Parathyroid adenoma (tissue), 2 donors: ENCODE results near the gene MYOM3.

ENCODE experiments used
- H2AFZ ChIP-seq: fragments of 300-600 bp; sonication (generic); one replicate; pipeline ENCODE4 v1.7.0; 2017; ENCODE audit warnings: antibody characterized with exemption, mild to moderate bottlenecking
- H3K27ac ChIP-seq: fragments of 300-600 bp; sonication (generic); one replicate; pipeline ENCODE4 v1.7.0; 2017
- H3K27me3 ChIP-seq: fragments of 300-600 bp; sonication (generic); one replicate; pipeline ENCODE4 v1.7.0; 2017; ENCODE audit warnings: low read length; ENCODE audit not compliant: control insufficient read depth, insufficient read depth
- H3K36me3 ChIP-seq: fragments of 300-600 bp; sonication (generic); one replicate; pipeline ENCODE4 v1.7.0; 2017; ENCODE audit warnings: low read length; ENCODE audit not compliant: control insufficient read depth, insufficient read depth
- H3K4me1 ChIP-seq: fragments of 300-600 bp; sonication (generic); one replicate; pipeline ENCODE4 v1.7.0; 2017; ENCODE audit warnings: control low read depth
- H3K4me2 ChIP-seq: fragments of 300-600 bp; sonication (generic); one replicate; pipeline ENCODE4 v1.7.0; 2017; ENCODE audit warnings: low read length
- H3K4me3 ChIP-seq: fragments of 300-600 bp; sonication (generic); one replicate; pipeline ENCODE4 v1.7.0; 2017; ENCODE audit warnings: low read depth, low read length
- H3K79me2 ChIP-seq: fragments of 300-600 bp; sonication (generic); one replicate; pipeline ENCODE4 v1.7.0; 2017; ENCODE audit warnings: control low read depth
- H3K9ac ChIP-seq: fragments of 300-600 bp; sonication (generic); one replicate; pipeline ENCODE4 v1.7.0; 2017; ENCODE audit warnings: mild to moderate bottlenecking
- H3K9me3 ChIP-seq: fragments of 300-600 bp; sonication (generic); one replicate; pipeline ENCODE4 v1.7.0; 2017; ENCODE audit warnings: low read length; ENCODE audit not compliant: control insufficient read depth
- CTCF ChIP-seq: fragments of 300-600 bp; sonication (generic); IDR thresholded peaks from one replicate; pipeline ENCODE4 v1.7.0; 2017; ENCODE audit warnings: antibody characterized with exemption, mild to moderate bottlenecking
- donor health status: primary hyperparathyroidism.

Gene MYOM3

GRCh38 chr1:24126018-24126671, 14.2 kb upstream of the MYOM3 start:
- Histone ChIP-seq H3K4me3 (no peak overlapping the region), H2AFZ (no peak overlapping the region), H3K79me2 (no peaks in the 10 kb centered on the region), H3K9ac (no peak overlapping the region), H3K4me1 (no peaks in the 10 kb centered on the region), H3K27me3 (no peaks in the 10 kb centered on the region), H3K9me3 (no peaks in the 10 kb centered on the region), H3K27ac (no peak overlapping the region), H3K4me2 (no peak overlapping the region), H3K36me3 (no peaks in the 10 kb centered on the region)
- TF ChIP-seq CTCF, result no peak

GRCh38 chr1:24125456-24125855, 13.5 kb upstream of the MYOM3 start:
- Histone ChIP-seq H2AFZ (no peak overlapping the region), H3K9me3 (no peaks in the 10 kb centered on the region), H3K36me3 (no peaks in the 10 kb centered on the region), H3K4me3 (no peak overlapping the region), H3K27me3 (no peaks in the 10 kb centered on the region), H3K4me2 (no peak overlapping the region), H3K9ac (no peak overlapping the region), H3K27ac (no peak overlapping the region), H3K79me2 (no peaks in the 10 kb centered on the region), H3K4me1 (no peaks in the 10 kb centered on the region)
- no peak for TF ChIP-seq CTCF

- no peaks in the 10 kb centered on the region for H3K79me2 ChIP-seq
- no peak overlapping the region for H3K4me3 ChIP-seq
- no peaks in the 10 kb centered on the region for H3K27me3 ChIP-seq
- no peaks in the 10 kb centered on the region for H3K9me3 ChIP-seq
- TF ChIP-seq CTCF, result no peak
- H2AFZ ChIP-seq, result no peak overlapping the region
- no peak overlapping the region for H3K4me2 ChIP-seq
- no peak overlapping the region for H3K9ac ChIP-seq
- no peaks in the 10 kb centered on the region for H3K4me1 ChIP-seq
- H3K36me3 ChIP-seq, result no peaks in the 10 kb centered on the region
- H3K27ac ChIP-seq, result no peak overlapping the region
Observed at GRCh38 chr1:24124980-24125379, 13.0 kb upstream of the MYOM3 start.

DNA sequence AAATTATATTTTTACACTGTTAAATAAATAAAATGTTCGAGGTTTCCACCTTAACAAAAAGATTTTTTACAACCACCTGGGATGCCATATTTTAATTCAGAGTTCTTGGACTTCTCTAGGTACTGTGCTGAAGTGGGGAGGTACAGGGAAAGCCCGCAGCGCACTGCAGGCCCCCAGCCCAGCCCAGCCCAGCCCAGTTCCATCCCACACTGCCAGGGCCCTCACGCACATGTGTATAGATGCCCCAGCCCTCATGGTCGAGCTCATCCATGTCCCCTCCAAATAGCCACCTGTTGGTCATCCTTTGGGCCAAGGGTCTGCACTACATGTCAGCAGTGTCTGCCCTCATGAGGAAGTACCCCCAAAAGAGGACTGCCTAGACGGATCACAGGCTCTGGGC, 11.7 kb upstream of the MYOM3 start:
- Histone ChIP-seq H3K4me1 (no peaks in the 10 kb centered on the region), H3K36me3 (no peaks in the 10 kb centered on the region)

More for the DNA sequence above, 11.7 kb upstream of the MYOM3 start:
- H3K9me3 ChIP-seq, result no peaks in the 10 kb centered on the region
- no peaks in the 10 kb centered on the region for H3K79me2 ChIP-seq
- no peak for TF ChIP-seq CTCF
- no peak overlapping the region for H3K4me3 ChIP-seq
- no peak overlapping the region for H3K9ac ChIP-seq
- H3K4me2 ChIP-seq, result no peak overlapping the region
- H2AFZ ChIP-seq, result no peak overlapping the region
- no peak overlapping the region for H3K27ac ChIP-seq
- H3K27me3 ChIP-seq, result no peaks in the 10 kb centered on the region
